Loucy (cell line): ENCODE data around the gene RHBDD3.

Experiments used
- EZH2phosphoT487 ChIP-seq: fragments of 200-600 bp; IDR thresholded peaks from 2 replicates; pipeline ENCODE4 v1.6.1; 2018; ENCODE audit warnings: antibody characterized with exemption, mild to moderate bottlenecking, moderate library complexity, borderline replicate concordance
- TF ChIP-seq, protein P1 (sequence below): fragments of 200-600 bp; sonication (generic); conservative IDR thresholded peaks from 2 replicates; pipeline ENCODE4 v1.5.1; 2014; ENCODE audit warnings: mild to moderate bottlenecking, antibody characterized with exemption, low read length

DNA sequence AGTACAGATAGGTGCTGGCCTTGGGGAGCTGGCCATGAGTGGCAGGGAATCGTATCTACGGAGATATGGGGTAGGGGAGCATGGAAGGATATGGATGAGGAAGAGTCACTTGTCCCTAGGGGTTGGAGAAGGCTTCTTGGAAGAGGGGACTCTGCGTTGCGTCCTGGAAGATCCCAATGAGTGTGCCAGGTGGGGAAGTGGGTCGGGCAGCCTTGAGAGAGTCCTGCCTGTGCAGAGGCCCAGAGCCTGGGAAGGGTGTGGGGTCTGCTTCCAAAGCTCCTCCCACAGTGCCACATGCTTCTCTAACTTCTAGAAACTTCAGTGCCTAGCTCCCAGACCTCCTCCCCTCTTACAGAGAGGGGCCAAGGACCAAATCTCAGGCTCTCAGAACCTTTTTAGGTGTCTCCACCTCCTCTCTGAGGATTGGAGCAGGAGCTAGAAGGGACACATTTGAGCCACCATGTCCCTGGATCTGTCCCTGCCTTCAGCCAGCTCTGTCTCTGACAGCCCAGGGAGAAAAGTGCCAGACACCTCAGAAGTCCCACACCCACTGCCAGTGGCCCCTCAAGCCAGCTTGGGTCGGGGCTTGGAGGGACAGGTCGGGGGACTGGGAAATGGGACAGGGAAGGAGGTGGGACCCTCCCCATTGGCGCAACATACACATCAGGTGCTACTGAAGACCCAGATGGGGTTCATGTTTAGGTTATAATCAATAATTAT, 11.0 kb downstream of the RHBDD3 start:
- TF ChIP-seq, protein P1, sequence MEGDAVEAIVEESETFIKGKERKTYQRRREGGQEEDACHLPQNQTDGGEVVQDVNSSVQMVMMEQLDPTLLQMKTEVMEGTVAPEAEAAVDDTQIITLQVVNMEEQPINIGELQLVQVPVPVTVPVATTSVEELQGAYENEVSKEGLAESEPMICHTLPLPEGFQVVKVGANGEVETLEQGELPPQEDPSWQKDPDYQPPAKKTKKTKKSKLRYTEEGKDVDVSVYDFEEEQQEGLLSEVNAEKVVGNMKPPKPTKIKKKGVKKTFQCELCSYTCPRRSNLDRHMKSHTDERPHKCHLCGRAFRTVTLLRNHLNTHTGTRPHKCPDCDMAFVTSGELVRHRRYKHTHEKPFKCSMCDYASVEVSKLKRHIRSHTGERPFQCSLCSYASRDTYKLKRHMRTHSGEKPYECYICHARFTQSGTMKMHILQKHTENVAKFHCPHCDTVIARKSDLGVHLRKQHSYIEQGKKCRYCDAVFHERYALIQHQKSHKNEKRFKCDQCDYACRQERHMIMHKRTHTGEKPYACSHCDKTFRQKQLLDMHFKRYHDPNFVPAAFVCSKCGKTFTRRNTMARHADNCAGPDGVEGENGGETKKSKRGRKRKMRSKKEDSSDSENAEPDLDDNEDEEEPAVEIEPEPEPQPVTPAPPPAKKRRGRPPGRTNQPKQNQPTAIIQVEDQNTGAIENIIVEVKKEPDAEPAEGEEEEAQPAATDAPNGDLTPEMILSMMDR, result no peak
- TF ChIP-seq EZH2phosphoT487, result no peak
